ENCODE data around the gene ARMH1.
"Not testable (repeated sequence)": the region's sequence is repeated elsewhere in the genome, so short reads cannot be mapped to it uniquely, and the experiment has no call there.

ARMH1 gene

GRCh38 chr1:44696101-44696500, 21.6 kb downstream of the ARMH1 start:
- Histone ChIP-seq H3K4me3 (ENCODE audit: low read depth, low read length) (no peak overlapping the region), H3K36me3 (replicated peaks) (no peaks in the 10 kb centered on the region), H3K27ac (no peak overlapping the region), H3K27me3 (replicated peaks) (no peaks in the 10 kb centered on the region)
- no peak for TF ChIP-seq CTCF (IDR thresholded peaks at IDR 0.05; ENCODE audit: low read depth, low read length, missing control alignments)
- in situ Hi-C loops (cut with HindIII; ENCODE audit: low pct_ligation_motif_present, low sequenced_read_pairs) = no loop called here
- no peak for DNase-seq

- H3K4me3 ChIP-seq (ENCODE audit: low read depth, low read length) = no peak overlapping the region
- H3K27ac ChIP-seq = no peak overlapping the region
- TF ChIP-seq CTCF (IDR thresholded peaks at IDR 0.05; ENCODE audit: low read depth, low read length, missing control alignments) = no peak
Measured at GRCh38 chr1:44696789-44697345, 22.4 kb downstream of the ARMH1 start.

GRCh38 chr1:44698138-44698537, 23.6 kb downstream of the ARMH1 start:
- in situ Hi-C loops (cut with HindIII; ENCODE audit: low pct_ligation_motif_present, low sequenced_read_pairs) = no loop called here

More at GRCh38 chr1:44696789-44697345, 22.4 kb downstream of the ARMH1 start:
- Histone ChIP-seq H3K27me3 (replicated peaks) (no peaks in the 10 kb centered on the region), H3K36me3 (replicated peaks) (no peaks in the 10 kb centered on the region)
- in situ Hi-C loops (cut with HindIII; ENCODE audit: low pct_ligation_motif_present, low sequenced_read_pairs) = no loop called here
- no peak for DNase-seq

GRCh38 chr1:44699375-44699774, 24.9 kb downstream of the ARMH1 start:
- H3K27ac ChIP-seq; in situ Hi-C loops (cut with HindIII; ENCODE audit: low pct_ligation_motif_present, low sequenced_read_pairs); H3K4me3 ChIP-seq (ENCODE audit: low read depth, low read length); H3K36me3 ChIP-seq (replicated peaks); H3K27me3 ChIP-seq (replicated peaks); DNase-seq: not testable (repeated sequence)

More at GRCh38 chr1:44698138-44698537, 23.6 kb downstream of the ARMH1 start:
- H3K4me3 ChIP-seq (ENCODE audit: low read depth, low read length) = no peak overlapping the region
- H3K27me3 ChIP-seq (replicated peaks) = no peaks in the 10 kb centered on the region
- no peaks in the 10 kb centered on the region for H3K36me3 ChIP-seq (replicated peaks)
- DNase-seq = no peak
- TF ChIP-seq CTCF (IDR thresholded peaks at IDR 0.05; ENCODE audit: low read depth, low read length, missing control alignments) = no peak
- H3K27ac ChIP-seq = no peak overlapping the region

GRCh38 chr1:44700573-44700972, 26.1 kb downstream of the ARMH1 start:
- Histone ChIP-seq H3K27me3 (replicated peaks) (no peaks in the 10 kb centered on the region), H3K36me3 (replicated peaks) (no peaks in the 10 kb centered on the region), H3K27ac (no peak overlapping the region), H3K4me3 (ENCODE audit: low read depth, low read length) (no peak overlapping the region)
- DNase-seq = no peak
- in situ Hi-C loops (cut with HindIII; ENCODE audit: low pct_ligation_motif_present, low sequenced_read_pairs) = no loop called here
- no peak for TF ChIP-seq CTCF (IDR thresholded peaks at IDR 0.05; ENCODE audit: low read depth, low read length, missing control alignments)

- H3K27me3 ChIP-seq (replicated peaks) = no peaks in the 10 kb centered on the region
- TF ChIP-seq CTCF (IDR thresholded peaks at IDR 0.05; ENCODE audit: low read depth, low read length, missing control alignments) = no peak
- in situ Hi-C loops (cut with HindIII; ENCODE audit: low pct_ligation_motif_present, low sequenced_read_pairs) = no loop called here
- H3K36me3 ChIP-seq (replicated peaks) = no peaks in the 10 kb centered on the region
- no peak overlapping the region for H3K4me3 ChIP-seq (ENCODE audit: low read depth, low read length)
- DNase-seq = no peak
- H3K27ac ChIP-seq = no peak overlapping the region
Measured at GRCh38 chr1:44701141-44701573, 26.6 kb downstream of the ARMH1 start.

Data from brain microvascular endothelial cell (primary cell).